WTC11 (cell line): ENCODE data around the gene EDN2. TPM values are rescaled to one million over a fixed set of nuclear protein-coding genes. Genes with fewer than 3 reads are reported as not detected.

Source experiments
- ATAC-seq: fragments of 200-7000 bp; cut with Tn5 transposase; 2 replicates; pipeline ENCODE4 v1.10.0; 2021; ENCODE audit warnings: mild to moderate bottlenecking, moderate library complexity
- CTCF ChIA-PET: fragments of 300-600 bp; sonication (Branson Sonifier 250); formaldehyde crosslinking; loops from one replicate; lab custom pipeline; 2021; ENCODE audit warnings: antibody characterized with exemption; lab: Charles Lee
- POLR2A ChIA-PET: fragments of 350-600 bp; sonication (Branson Sonifier 250); formaldehyde crosslinking; loops from one replicate; lab custom pipeline; 2021; ENCODE audit warnings: antibody characterized with exemption; lab: Charles Lee
- DNase-seq: peaks from one replicate; pipeline ENCODE4 v3.0.0; 2021; ENCODE audit warnings: low spot score
- H3K27ac Mint-ChIP-seq: 2 replicates; pipeline ENCODE4 v1.8.0; 2021; ENCODE audit warnings: mixed read lengths
- H3K27me3 Mint-ChIP-seq: 2 replicates; pipeline ENCODE4 v1.8.0; 2021; ENCODE audit warnings: low read depth, mild to moderate bottlenecking, moderate library complexity, mixed read lengths
- H3K36me3 Mint-ChIP-seq: 2 replicates; pipeline ENCODE4 v1.8.0; 2021; ENCODE audit warnings: mixed read lengths
- H3K4me1 Mint-ChIP-seq: 2 replicates; pipeline ENCODE4 v1.8.0; 2022; ENCODE audit warnings: mixed read lengths
- H3K4me3 Mint-ChIP-seq: 2 replicates; pipeline ENCODE4 v1.8.0; 2021; ENCODE audit warnings: mild to moderate bottlenecking, moderate library complexity, mixed read lengths
- H3K9me3 Mint-ChIP-seq: 2 replicates; pipeline ENCODE4 v1.8.0; 2021; ENCODE audit warnings: mixed read lengths
- ATF2 ChIP-seq: sonication (generic); formaldehyde crosslinking; IDR thresholded peaks from 2 replicates; pipeline ENCODE4 v1.8.1; 2022; ENCODE audit warnings: low read depth, missing genetic modification reagents, borderline replicate concordance
- CDX4 ChIP-seq: fragments of 250-450 bp; sonication (Bioruptor Pico); IDR thresholded peaks from 2 replicates; pipeline ENCODE4 v1.9.0; 2021; ENCODE audit warnings: moderate library complexity, mild to moderate bottlenecking, inconsistent platforms, borderline replicate concordance
- CREB1 ChIP-seq: sonication (generic); formaldehyde crosslinking; IDR thresholded peaks from 2 replicates; pipeline ENCODE4 v1.8.0; 2023; ENCODE audit warnings: mild to moderate bottlenecking, missing genetic modification reagents
- E2F4 ChIP-seq: sonication (generic); formaldehyde crosslinking; IDR thresholded peaks from 2 replicates; pipeline ENCODE4 v1.8.1; 2022; ENCODE audit warnings: low read depth, mild to moderate bottlenecking, moderate library complexity, missing genetic modification reagents, borderline replicate concordance
- IRF1 ChIP-seq: sonication (generic); formaldehyde crosslinking; IDR thresholded peaks from 2 replicates; pipeline ENCODE4 v1.8.0; 2023; ENCODE audit warnings: missing genetic modification reagents
- MAX ChIP-seq: sonication (generic); formaldehyde crosslinking; IDR thresholded peaks from 2 replicates; pipeline ENCODE4 v1.8.0; 2022; ENCODE audit warnings: mild to moderate bottlenecking, missing genetic modification reagents
- PRDM15 ChIP-seq: sonication (generic); formaldehyde crosslinking; IDR thresholded peaks from 2 replicates; pipeline ENCODE4 v1.8.0; 2022; ENCODE audit warnings: missing genetic modification reagents
- SP1 ChIP-seq: sonication (generic); formaldehyde crosslinking; conservative IDR thresholded peaks from 2 replicates; pipeline ENCODE4 v1.8.1; 2022; ENCODE audit warnings: missing genetic modification reagents
- ZNF219 ChIP-seq: sonication (generic); formaldehyde crosslinking; IDR thresholded peaks from 2 replicates; pipeline ENCODE4 v1.8.0; 2023; ENCODE audit warnings: missing genetic modification reagents, mild to moderate bottlenecking, borderline replicate concordance
- ZNF396 ChIP-seq: fragments of 250-450 bp; sonication (Bioruptor Pico); IDR thresholded peaks from 2 replicates; pipeline ENCODE4 v1.8.0; 2021; ENCODE audit warnings: mild to moderate bottlenecking, moderate library complexity, borderline replicate concordance
- total RNA-seq: library from RNA; stranded (reverse); gene quantifications from 3 replicates; pipeline ENCODE4 v1.2.3, GENCODE V29; 2021

The EDN2 gene
- total RNA-seq, 1 experiment from 2014 or later, result 0.33 TPM

GRCh38 chr1:41508290-41508689, 23.8 kb upstream of the EDN2 start:
- H3K36me3 Mint-ChIP-seq, result no peaks in the 10 kb centered on the region
- no peaks in the 10 kb centered on the region for H3K9me3 Mint-ChIP-seq
- H3K4me3 Mint-ChIP-seq, result no peak overlapping the region
- ATAC-seq (no peak), DNase-seq (no peak)
- H3K27ac Mint-ChIP-seq, result no peak overlapping the region
- ChIA-PET POLR2A (no interaction called here), CTCF (interaction anchor here (1.3 to 2.8 kb wide), 6 partner anchors 8 to 70 kb away, joined by 3 to 16 read pairs (median 10); partner anchors contain the start of gene EDN2)
- TF ChIP-seq ZNF396, result no peak
- TF ChIP-seq ATF2, result no peak
- TF ChIP-seq CREB1 (CRISPR knock-in tag), result no peak
- H3K27me3 Mint-ChIP-seq, result no peaks in the 10 kb centered on the region
- peaks cover 18% of the 10 kb centered on the region for H3K4me1 Mint-ChIP-seq

- Mint-ChIP-seq H3K27ac (no peak overlapping the region), H3K9me3 (no peaks in the 10 kb centered on the region), H3K4me3 (no peak overlapping the region), H3K27me3 (no peaks in the 10 kb centered on the region), H3K4me1 (peaks cover 18% of the 10 kb centered on the region), H3K36me3 (no peaks in the 10 kb centered on the region)
- POLR2A ChIA-PET, result interaction anchor here (0.6 kb wide), 1 partner anchor 11 kb away, joined by 3 read pairs; no protein-coding TSS in a partner anchor
- DNase-seq, result no peak
- CTCF ChIA-PET, result interaction anchor here (1.3 to 2.8 kb wide), 10 partner anchors 8 to 76 kb away, joined by 3 to 16 read pairs (median 6); partner anchors contain the start of gene EDN2
- no peak for ATAC-seq
- TF ChIP-seq PRDM15 (CRISPR knock-in tag) (no peak), ATF2 (no peak), IRF1 (CRISPR knock-in tag) (no peak), CDX4 (no peak), E2F4 (CRISPR knock-in tag) (no peak)
Observed at GRCh38 chr1:41507836-41508235, 23.4 kb upstream of the EDN2 start.

GRCh38 chr1:41507110-41507720, 22.7 kb upstream of the EDN2 start:
- no peaks in the 10 kb centered on the region for H3K27me3 Mint-ChIP-seq
- POLR2A ChIA-PET, result interaction anchor here (0.6 to 0.9 kb wide), 2 partner anchors 9 to 11 kb away, joined by 3 read pairs; no protein-coding TSS in a partner anchor
- DNase-seq, result no peak
- TF ChIP-seq SP1 (CRISPR knock-in tag), result no peak
- TF ChIP-seq MAX (CRISPR knock-in tag), result 0 out of 2 replicates have a peak, but pooled peaks have one; percentile 13
- TF ChIP-seq ZNF219, result no peak
- TF ChIP-seq, all 79 proteins: peak for 1
- H3K4me1 Mint-ChIP-seq, result peaks cover 18% of the 10 kb centered on the region
- ATAC-seq, result peak; percentile 64
- no peak overlapping the region for H3K4me3 Mint-ChIP-seq
- no peaks in the 10 kb centered on the region for H3K9me3 Mint-ChIP-seq
- CTCF ChIA-PET, result interaction anchor here (0.9 to 2.8 kb wide), 10 partner anchors 9 to 76 kb away, joined by 3 to 16 read pairs (median 6); partner anchors contain the start of gene EDN2
- no peaks in the 10 kb centered on the region for H3K36me3 Mint-ChIP-seq
- no peak overlapping the region for H3K27ac Mint-ChIP-seq
